Medulla oblongata (tissue), 1 donor: Measurements from ENCODE around the gene METTL16.
"Not testable (repeated sequence)": the region's sequence is repeated elsewhere in the genome, so short reads cannot be mapped to it uniquely, and the experiment has no call there.

ENCODE experiments used
- DNase-seq: peaks from one replicate; pipeline ENCODE4 v3.0.0-alpha.2; 2015; ENCODE audit errors: extremely low spot score

METTL16 gene

DNA sequence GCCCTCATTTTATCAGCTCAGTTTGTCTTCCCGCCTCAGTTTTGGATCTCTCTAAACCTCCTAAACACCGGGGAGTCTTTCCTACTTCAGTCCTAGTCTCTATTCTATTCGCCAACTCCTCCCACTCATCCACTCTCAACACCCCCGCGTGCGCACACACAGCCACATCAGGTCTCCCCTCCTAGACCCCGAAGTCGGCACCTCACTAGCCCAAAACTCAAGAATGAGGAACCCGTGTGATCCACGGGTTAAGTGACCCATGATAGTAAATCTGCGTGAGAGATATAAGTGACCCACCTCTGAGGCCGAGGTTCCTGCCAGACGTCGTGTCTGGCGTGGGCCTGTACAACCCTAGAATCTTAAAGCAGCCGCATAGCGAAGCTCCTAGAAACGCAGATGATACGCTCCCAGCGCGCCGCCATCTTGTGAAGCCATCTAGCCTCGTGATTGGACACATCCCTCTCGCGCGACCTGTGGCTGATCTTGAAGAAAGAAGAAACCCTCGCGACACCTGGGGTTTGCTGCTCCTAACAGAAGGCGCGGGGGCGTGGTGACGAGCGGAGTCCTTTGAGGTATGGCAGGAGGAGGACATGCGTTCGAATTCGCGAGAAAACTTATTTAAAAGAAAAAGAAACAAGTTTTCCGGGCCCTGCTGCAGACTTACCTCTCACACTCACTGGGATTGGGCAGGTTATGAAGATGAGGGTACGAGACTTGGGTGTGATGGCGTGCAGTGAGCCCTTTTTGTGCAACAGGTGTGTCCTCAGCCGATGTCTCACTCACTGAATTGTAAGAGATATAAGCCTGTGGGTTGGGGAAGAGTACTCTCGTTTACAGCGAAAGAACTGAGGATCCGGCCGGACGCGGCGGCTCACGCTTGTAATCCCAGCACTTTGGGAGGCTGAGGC lies at the start of gene METTL16:
Gene METTL16 (minus strand): TSS at position 427 of the 908 bp plus-strand sequence. CDS start 9,557 bp downstream, outside the sequence.
- peak; percentile 97 for DNase-seq

GRCh38 chr17:2560658-2561057 lies 49.0 kb upstream of the METTL16 start:
- no peak for DNase-seq

- no peak for DNase-seq
These were observed 40.2 kb upstream of the METTL16 start for GRCh38 chr17:2551928-2552327.

DNA sequence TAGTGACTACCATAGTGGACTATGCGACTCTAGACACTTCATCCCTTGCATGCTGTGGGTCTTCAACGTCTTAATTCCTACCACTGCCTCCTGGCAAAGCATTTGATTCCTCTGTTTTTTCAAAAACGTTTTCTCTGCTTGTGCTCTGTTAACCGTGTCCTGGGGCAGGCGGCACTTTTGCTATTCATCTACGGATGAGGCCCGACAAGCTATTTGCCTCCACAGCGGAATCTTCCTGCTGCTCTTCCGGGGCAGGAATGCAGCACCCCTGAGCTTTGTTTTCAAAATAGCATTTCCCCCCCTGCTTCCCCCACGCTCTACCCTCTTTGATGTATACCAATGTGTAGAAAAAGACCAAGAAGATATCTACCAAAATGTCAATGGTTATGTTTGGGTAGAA lies 39.8 kb upstream of the METTL16 start:
- no peak for DNase-seq

DNA sequence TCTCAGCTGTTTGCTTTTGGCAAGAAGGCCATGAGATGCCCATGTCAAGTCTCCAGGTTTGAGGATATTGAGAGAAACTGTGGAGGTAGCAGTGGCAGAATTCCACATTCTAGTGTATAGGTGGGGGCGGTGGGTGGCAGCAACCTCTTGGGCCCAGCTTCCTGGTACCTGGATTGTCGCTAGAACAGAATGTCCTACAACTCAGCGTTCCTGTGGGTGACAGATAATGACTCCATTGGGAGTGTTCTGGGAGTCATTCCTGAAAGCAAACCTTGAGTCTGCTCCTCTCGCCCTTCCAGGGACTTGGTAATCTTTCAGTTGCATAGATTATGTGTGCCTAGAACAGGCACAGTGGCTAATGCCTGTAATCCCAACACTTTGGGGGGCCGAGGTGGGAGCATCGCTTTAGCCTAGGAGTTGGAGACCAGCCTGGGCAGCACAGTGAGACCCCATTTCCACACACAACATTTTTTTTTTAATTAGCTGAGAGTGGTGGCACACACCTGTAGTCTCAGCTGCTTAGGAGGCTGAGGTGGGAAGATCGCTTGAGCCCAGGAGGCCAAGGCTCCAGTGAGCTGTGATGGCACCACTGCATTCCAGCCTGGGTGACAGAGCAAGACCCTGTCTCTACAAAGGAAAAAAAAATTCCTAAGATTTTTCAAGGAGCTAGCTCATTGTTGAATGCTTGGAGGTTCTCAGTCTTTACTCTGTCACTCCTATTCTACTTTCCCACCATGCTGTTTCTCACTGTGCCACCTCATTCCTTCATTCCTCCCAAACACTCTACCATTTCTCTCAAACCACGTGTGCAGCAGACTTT lies 37.9 kb upstream of the METTL16 start:
- DNase-seq = no peak

GRCh38 chr17:2548026-2548425 lies 36.3 kb upstream of the METTL16 start:
- not testable (repeated sequence) for DNase-seq

DNA sequence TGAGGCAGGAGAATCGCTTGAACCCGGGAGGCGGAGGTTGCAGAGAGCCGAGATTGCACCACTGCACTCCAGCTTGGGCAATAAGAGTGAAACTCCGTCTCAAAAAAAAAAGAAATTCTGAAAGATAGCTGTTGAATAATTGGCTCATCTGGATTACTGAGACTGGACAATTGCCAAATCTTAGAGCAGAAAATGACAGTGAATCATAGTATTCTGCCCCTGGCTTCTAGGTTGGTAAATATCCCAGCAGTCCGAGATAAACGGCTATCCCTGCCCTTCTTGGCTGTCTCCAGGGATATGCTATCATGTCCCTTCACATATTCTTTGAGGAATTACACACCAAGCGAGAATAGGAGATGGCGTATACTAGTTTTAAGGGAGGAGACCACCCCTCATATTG lies 35.5 kb upstream of the METTL16 start:
- no peak for DNase-seq

GRCh38 chr17:2545393-2545792 lies 33.7 kb upstream of the METTL16 start:
- DNase-seq = no peak

DNA sequence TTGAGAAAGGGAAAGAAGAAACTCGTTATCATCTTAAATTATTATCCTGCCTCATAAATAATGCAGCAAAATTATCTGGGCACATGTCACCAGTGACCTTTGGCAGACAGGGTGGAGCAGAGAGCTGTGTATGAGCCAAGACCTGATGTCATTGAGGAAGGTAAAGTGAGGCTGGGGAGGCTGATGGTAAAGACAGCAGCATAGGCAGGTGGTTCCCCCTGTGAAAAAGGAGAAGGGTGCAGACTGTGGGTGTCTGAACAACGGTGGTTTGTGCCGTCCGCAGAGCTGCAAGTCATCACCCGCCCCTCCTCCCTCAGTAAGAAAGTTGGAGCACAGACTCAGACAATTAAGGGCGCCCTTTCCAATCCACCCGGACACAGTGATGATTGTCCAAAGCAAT lies 30.8 kb upstream of the METTL16 start:
- DNase-seq = peak; percentile 51

DNA sequence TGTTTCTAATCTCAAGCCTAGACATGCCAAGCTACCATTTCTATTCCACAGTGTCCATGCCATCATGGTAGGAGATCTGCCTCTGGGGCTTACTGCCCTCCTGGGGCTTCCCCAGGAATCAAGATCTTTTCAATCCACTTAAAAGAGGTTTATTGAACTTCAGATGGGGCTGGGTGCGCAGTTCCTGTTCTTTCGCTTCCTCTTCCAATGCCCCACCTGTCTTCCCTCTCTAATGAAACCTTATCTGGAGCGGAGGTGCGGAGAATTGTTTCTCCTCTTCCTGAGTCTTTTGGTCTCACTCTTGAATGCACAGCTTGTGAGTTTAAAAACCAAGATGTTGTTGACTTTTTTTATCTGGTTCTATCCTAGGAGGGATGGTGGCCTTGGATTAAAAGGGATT lies 30.4 kb upstream of the METTL16 start:
- DNase-seq = no peak

DNA sequence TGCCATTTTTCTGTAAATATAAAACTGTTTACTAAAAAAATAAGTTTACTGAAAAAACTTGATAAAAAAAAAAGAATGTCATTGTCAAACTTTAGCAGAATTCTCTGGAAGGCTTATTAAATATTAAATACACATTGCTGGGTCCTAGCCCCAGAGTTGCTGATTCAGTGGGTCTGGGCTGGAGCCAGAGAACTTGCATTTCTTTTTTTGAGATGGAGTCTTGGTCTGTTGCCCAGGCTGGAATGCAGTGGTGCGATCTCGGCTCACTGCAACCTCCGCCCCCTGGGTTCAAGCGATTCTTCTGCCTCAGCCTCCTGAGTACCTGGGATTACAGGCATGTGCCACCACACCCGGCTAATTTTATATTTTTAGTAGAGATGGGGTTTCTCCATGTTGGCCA lies 25.9 kb upstream of the METTL16 start:
- not testable (repeated sequence) for DNase-seq

DNA sequence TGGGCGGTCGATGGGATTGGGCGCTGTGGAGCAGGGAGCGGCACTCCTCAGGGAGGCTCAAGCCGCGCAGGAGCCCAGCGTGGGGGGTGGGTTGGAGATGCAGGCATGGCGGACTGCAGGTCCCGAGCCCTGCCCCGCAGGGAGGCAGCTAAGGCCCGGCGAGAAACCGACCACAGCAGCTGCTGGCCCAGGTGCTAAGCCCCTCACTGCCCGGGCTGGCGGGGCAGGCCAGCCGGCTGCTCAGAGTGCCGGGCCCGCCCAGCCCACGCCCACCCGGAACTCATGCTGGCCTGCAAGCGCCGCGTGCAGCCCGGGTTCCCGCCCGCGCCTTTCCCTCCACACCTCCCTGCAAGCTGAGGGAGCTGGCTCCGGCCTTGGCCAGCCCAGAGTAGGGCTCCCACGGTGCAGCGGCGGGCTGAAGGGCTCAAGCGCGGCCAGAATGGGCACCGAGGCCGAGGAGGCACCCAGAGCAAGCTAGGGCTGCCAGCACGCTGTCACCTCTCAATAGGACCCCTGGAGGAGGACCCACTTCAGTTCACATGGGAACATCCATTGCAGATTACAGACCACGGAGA lies 20.5 kb upstream of the METTL16 start:
- DNase-seq = no peak

- DNase-seq = not testable (repeated sequence)
These were observed 19.7 kb upstream of the METTL16 start for GRCh38 chr17:2531243-2531954.

GRCh38 chr17:2521775-2522410 lies 10.2 kb upstream of the METTL16 start:
- not testable (repeated sequence) for DNase-seq

- no peak for DNase-seq
These were observed 9.6 kb upstream of the METTL16 start for GRCh38 chr17:2521257-2521656.

DNA sequence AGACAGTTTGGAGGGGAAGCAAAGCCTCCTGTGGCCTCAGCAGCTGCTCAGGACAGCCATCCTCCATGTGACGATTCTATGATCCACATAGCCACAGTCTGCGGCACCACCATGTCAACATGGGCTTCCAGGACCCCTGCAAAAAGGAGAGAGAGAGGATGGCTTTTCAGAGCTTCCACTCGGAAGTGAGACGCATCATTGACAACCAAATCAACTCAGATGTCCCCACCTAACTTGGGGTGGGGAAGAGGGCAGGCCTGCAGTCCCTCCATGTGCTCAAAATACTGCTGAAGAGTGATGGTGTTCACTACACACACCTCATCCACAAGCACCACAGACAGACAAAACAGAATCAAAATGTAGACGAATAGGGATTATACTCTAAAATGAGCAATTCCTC lies 5.9 kb upstream of the METTL16 start:
- DNase-seq = no peak

- no peak for DNase-seq
These were observed 588 bp downstream of the METTL16 start for GRCh38 chr17:2511138-2511461.

DNA sequence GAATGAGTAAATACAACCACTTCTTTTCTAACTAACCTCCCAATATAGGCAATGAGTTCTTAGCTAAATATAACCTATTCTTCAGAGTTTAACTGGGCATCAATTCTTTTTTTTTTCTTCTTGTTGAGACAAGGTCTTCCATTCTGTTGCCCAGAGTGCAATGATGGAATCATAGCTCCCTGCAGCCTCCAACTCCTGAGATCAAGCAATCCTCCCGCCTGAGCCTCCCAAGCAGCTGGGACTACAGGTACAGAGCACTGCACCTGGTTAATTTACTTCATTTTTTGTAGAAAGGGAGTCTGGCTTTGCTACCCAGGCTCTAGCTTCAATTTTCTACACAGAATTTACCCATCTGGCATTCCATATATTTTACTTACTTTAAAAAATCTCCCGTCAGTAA lies 1.1 kb downstream of the METTL16 start:
- no peak for DNase-seq

GRCh38 chr17:2508035-2508434 lies 3.7 kb downstream of the METTL16 start:
- no peak for DNase-seq

- DNase-seq = not testable (repeated sequence)
These were observed 4.7 kb downstream of the METTL16 start for GRCh38 chr17:2507015-2507414.

DNA sequence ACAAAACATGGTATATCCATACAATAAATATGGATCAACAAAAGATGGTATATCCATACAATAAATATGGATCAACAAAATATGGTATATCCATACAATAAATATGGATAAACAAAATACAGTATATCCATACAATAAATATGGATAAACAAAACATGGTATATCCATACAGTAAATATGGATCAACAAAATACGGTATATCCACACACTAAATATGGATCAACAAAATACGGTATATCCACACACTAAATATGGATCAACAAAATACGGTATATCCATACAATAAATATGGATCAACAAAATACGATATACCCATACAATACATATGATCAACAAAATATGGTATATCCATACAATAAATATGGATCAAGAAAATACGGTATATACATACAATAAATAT lies 8.1 kb downstream of the METTL16 start:
- DNase-seq = no peak
